ENCODE measurements around the gene TRIOBP.

Gene TRIOBP

GRCh38 chr22:37765953-37766576, 69.2 kb downstream of the TRIOBP start:
- in situ Hi-C loops (cut with MboI; ENCODE audit: low sequenced_read_pairs, unreplicated experiment): no loop called here
- no peak for DNase-seq (ENCODE audit: low spot score)
- TF ChIP-seq CTCF (IDR thresholded peaks at IDR 0.05; ENCODE audit: borderline replicate concordance, control extremely low read depth, extremely low read depth, insufficient read depth, missing control alignments): no peak

GRCh38 chr22:37768273-37768672, 71.4 kb downstream of the TRIOBP start:
- no peak for TF ChIP-seq CTCF (IDR thresholded peaks at IDR 0.05; ENCODE audit: borderline replicate concordance, control extremely low read depth, extremely low read depth, insufficient read depth, missing control alignments)
- in situ Hi-C loops (cut with MboI; ENCODE audit: low sequenced_read_pairs, unreplicated experiment): no loop called here
- no peak for DNase-seq (ENCODE audit: low spot score)

- DNase-seq (ENCODE audit: low spot score): no peak
- in situ Hi-C loops (cut with MboI; ENCODE audit: low sequenced_read_pairs, unreplicated experiment): no loop called here
- no peak for TF ChIP-seq CTCF (IDR thresholded peaks at IDR 0.05; ENCODE audit: borderline replicate concordance, control extremely low read depth, extremely low read depth, insufficient read depth, missing control alignments)
Measured at GRCh38 chr22:37769056-37769455, 72.2 kb downstream of the TRIOBP start.

DNA sequence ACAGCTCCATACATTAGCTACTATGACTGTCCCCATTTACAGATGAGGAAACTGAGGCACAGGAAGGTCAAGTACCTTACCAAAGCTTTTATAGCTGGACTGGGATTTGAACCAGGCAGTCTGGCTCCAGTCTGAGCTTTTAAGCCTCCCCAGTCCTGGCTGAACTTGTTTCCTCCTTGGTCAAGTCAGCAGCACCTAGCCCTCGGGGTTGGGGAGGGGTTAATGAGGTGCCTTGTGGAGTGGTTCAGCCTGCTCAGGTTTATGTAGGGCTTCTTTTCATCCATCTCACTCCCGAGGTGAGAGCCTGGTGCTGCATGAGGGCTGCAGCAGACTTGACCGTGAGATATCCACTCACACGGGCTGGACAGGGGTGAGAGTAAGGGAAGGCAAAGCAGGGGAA, 74.2 kb downstream of the TRIOBP start:
- in situ Hi-C loops (cut with MboI; ENCODE audit: low sequenced_read_pairs, unreplicated experiment): no loop called here
- DNase-seq (ENCODE audit: low spot score): no peak
- no peak for TF ChIP-seq CTCF (IDR thresholded peaks at IDR 0.05; ENCODE audit: borderline replicate concordance, control extremely low read depth, extremely low read depth, insufficient read depth, missing control alignments)

GRCh38 chr22:37771702-37772427, 75.0 kb downstream of the TRIOBP start:
- in situ Hi-C loops (cut with MboI; ENCODE audit: low sequenced_read_pairs, unreplicated experiment): no loop called here
- TF ChIP-seq CTCF (IDR thresholded peaks at IDR 0.05; ENCODE audit: borderline replicate concordance, control extremely low read depth, extremely low read depth, insufficient read depth, missing control alignments): no peak
- no peak for DNase-seq (ENCODE audit: low spot score)

GRCh38 chr22:37774728-37775127, 77.9 kb downstream of the TRIOBP start:
- in situ Hi-C loops (cut with MboI; ENCODE audit: low sequenced_read_pairs, unreplicated experiment): no loop called here
- TF ChIP-seq CTCF (IDR thresholded peaks at IDR 0.05; ENCODE audit: borderline replicate concordance, control extremely low read depth, extremely low read depth, insufficient read depth, missing control alignments): no peak
- DNase-seq (ENCODE audit: low spot score): no peak
